Measurements from ENCODE around the gene SFXN5. TPM values are rescaled to one million over a fixed set of nuclear protein-coding genes. Genes with fewer than 3 reads are reported as not detected.
A peak's percentile ranks its signal among the peaks of the same experiment; 100 is the strongest.

Gene SFXN5
- total and polyA plus RNA-seq, 2 of the 8 experiments (the other 6 are each of a cell fraction or from before 2014, with no cell fraction given), result 29.3 to 33.1 TPM

GRCh38 chr2:73071360-73072128 is at the start of gene SFXN5 (continued):
- TF ChIP-seq CHD7 (IDR thresholded peaks at IDR 0.05; ENCODE audit: insufficient replicate concordance, low read length) (no peak), CHD2 (IDR thresholded peaks at IDR 0.05; ENCODE audit: low read length) (peak; percentile 93), BACH1 (IDR thresholded peaks at IDR 0.05; ENCODE audit: low read length) (no peak), RBBP5 (IDR thresholded peaks at IDR 0.05; ENCODE audit: borderline replicate concordance, low read depth, low read length) (peak; percentile 23; the same call in 1 of the 2 replicates), YY1 (IDR thresholded peaks at IDR 0.05; ENCODE audit: low read depth, low read length) (peak; percentile 88), KDM4A (IDR thresholded peaks at IDR 0.05; ENCODE audit: low read depth, low read length, severe bottlenecking) (peak; percentile 93), HDAC2 (IDR thresholded peaks at IDR 0.05; ENCODE audit: borderline replicate concordance in 1 of 2, low read depth in 2 of 2, low read length in 2 of 2) (no peak), NRF1 (IDR thresholded peaks at IDR 0.05; ENCODE audit: low read depth, low read length) (no peak), GABPA (IDR thresholded peaks at IDR 0.05; ENCODE audit: borderline replicate concordance, insufficient read depth, low read length) (0 out of 2 replicates have a peak, but pooled peaks have one; percentile 16), TAF1 (IDR thresholded peaks at IDR 0.05; ENCODE audit: low read depth, low read length) (peak; percentile 85)
